Breast epithelium (tissue), 4 donors: ENCODE results near the gene CD86. TPM values are rescaled to one million over a fixed set of nuclear protein-coding genes. Genes with fewer than 3 reads are reported as not detected.

Source experiments
- DNase-seq, 2 donors: peaks; one replicate each; pipeline ENCODE4 v3.0.0-alpha.2; 2019; ENCODE audit warnings: low spot score in 2 of 2
- H3K27ac ChIP-seq, 2 donors: fragments of 200-600 bp; sonication (generic) in 1 of 2; one replicate each; pipeline ENCODE4 v1.5.1; 2016 to 2019; ENCODE audit warnings: mild to moderate bottlenecking in 1 of 2
- H3K27me3 ChIP-seq, 2 donors: fragments of 200-600 bp; sonication (generic) in 1 of 2; one replicate each; pipeline versions ENCODE4 v1.5.1 to v1.6.0; 2017 to 2019; ENCODE audit warnings: control low read depth in 1 of 2, mild to moderate bottlenecking in 1 of 2
- H3K36me3 ChIP-seq: fragments of 200-600 bp; one replicate; pipeline ENCODE4 v1.5.1; 2019
- H3K4me1 ChIP-seq, 2 donors: fragments of 200-600 bp; sonication (generic); one replicate each; pipeline ENCODE4 v1.5.1; 2016 to 2019; ENCODE audit warnings: control low read depth in 1 of 2
- H3K4me3 ChIP-seq, 3 donors: fragments of 200-600 bp; sonication (generic); 1 replicate in 2 of 3; 2 replicates in 1 of 3; pipeline ENCODE4 v1.5.1; 2016 to 2019; ENCODE audit warnings: mild to moderate bottlenecking in 3 of 3, moderate library complexity in 2 of 3
- H3K9me3 ChIP-seq, 2 donors: fragments of 200-600 bp; sonication (generic) in 1 of 2; one replicate each; pipeline ENCODE4 v1.5.1; 2016 to 2019; ENCODE audit warnings: control low read depth in 1 of 2
- CTCF ChIP-seq, 3 donors: fragments of 450-650 bp; IDR thresholded peaks; one replicate each; pipeline ENCODE4 v1.5.1; 2016 to 2017; ENCODE audit warnings: antibody characterized with exemption in 3 of 3, mild to moderate bottlenecking in 3 of 3, moderate library complexity in 3 of 3
- POLR2A ChIP-seq: fragments of 450-650 bp; IDR thresholded peaks from one replicate; pipeline ENCODE4 v1.6.1; 2016; ENCODE audit warnings: antibody characterized with exemption, mild to moderate bottlenecking, moderate library complexity
- POLR2AphosphoS5 ChIP-seq, 3 donors: sonication (generic); formaldehyde crosslinking; IDR thresholded peaks; one replicate each; pipeline ENCODE4 v1.6.1; 2017; ENCODE audit warnings: antibody characterized with exemption in 3 of 3
- intact Hi-C: fragments of 100-400 bp; cut with DNase I; formaldehyde crosslinking; loops from one replicate; pipeline ENCODE4 v1.15.1; 2023; ENCODE audit warnings: low total_unique reads
- total RNA-seq, 3 donors: library from RNA; depleted of rRNA; stranded (reverse); fragments of >200 nt; gene quantifications; one replicate each; pipeline ENCODE4 v1.1.0, GENCODE V29; 2016

The CD86 gene
- total RNA-seq, 3 donors from 2014 or later = 7.3 to 12.6 (median 7.5) TPM

- intact Hi-C loops = no loop called here
- TF ChIP-seq POLR2AphosphoS5 (IDR thresholded peaks at IDR 0.05) = no peak
- TF ChIP-seq POLR2A = no peak
- TF ChIP-seq CTCF (IDR thresholded peaks at IDR 0.05) = no peak
Observed at GRCh38 chr3:122023335-122023910, 31.7 kb upstream of the CD86 start.

GRCh38 chr3:122024800-122025199 lies 30.4 kb upstream of the CD86 start:
- Histone ChIP-seq H3K36me3 (no peaks in the 10 kb centered on the region), H3K27me3 (no peaks in the 10 kb centered on the region), H3K4me3 (no peak overlapping the region), H3K27ac (no peak overlapping the region), H3K4me1 (no peaks in the 10 kb centered on the region), H3K9me3 (no peaks in the 10 kb centered on the region)
- intact Hi-C loops = no loop called here
- TF ChIP-seq CTCF (IDR thresholded peaks at IDR 0.05) (no peak), POLR2A (no peak), POLR2AphosphoS5 (IDR thresholded peaks at IDR 0.05) (no peak)
- DNase-seq = no peak

More at GRCh38 chr3:122023335-122023910, 31.7 kb upstream of the CD86 start:
- DNase-seq = no peak
- Histone ChIP-seq H3K36me3 (no peaks in the 10 kb centered on the region), H3K9me3 (no peaks in the 10 kb centered on the region), H3K27ac (no peak overlapping the region), H3K4me3 (no peak overlapping the region), H3K27me3 (no peaks in the 10 kb centered on the region), H3K4me1 (no peaks in the 10 kb centered on the region)

GRCh38 chr3:122025296-122025695 lies 29.9 kb upstream of the CD86 start:
- Histone ChIP-seq H3K36me3 (no peaks in the 10 kb centered on the region), H3K4me3 (no peak overlapping the region), H3K27me3 (no peaks in the 10 kb centered on the region), H3K9me3 (no peaks in the 10 kb centered on the region), H3K27ac (no peak overlapping the region), H3K4me1 (no peaks in the 10 kb centered on the region)
- DNase-seq = no peak
- intact Hi-C loops = no loop called here
- TF ChIP-seq POLR2AphosphoS5 (IDR thresholded peaks at IDR 0.05) (no peak), CTCF (IDR thresholded peaks at IDR 0.05) (no peak)

- no peaks in the 10 kb centered on the region for H3K9me3 ChIP-seq
- no peaks in the 10 kb centered on the region for H3K27me3 ChIP-seq
- H3K4me1 ChIP-seq = no peaks in the 10 kb centered on the region
- no peak overlapping the region for H3K27ac ChIP-seq
- no peak for DNase-seq
- H3K4me3 ChIP-seq = no peak overlapping the region
- no peaks in the 10 kb centered on the region for H3K36me3 ChIP-seq
- intact Hi-C loops = no loop called here
- TF ChIP-seq POLR2A = no peak
Observed at GRCh38 chr3:122030381-122031122, 24.6 kb upstream of the CD86 start.

GRCh38 chr3:122031123-122031468 lies 24.1 kb upstream of the CD86 start:
- H3K4me3 ChIP-seq = no peak overlapping the region
- no peak for TF ChIP-seq CTCF (IDR thresholded peaks at IDR 0.05)
- TF ChIP-seq POLR2AphosphoS5 (IDR thresholded peaks at IDR 0.05) = no peak
- no peak for TF ChIP-seq POLR2A
- H3K27me3 ChIP-seq = no peaks in the 10 kb centered on the region
- H3K36me3 ChIP-seq = no peaks in the 10 kb centered on the region
- H3K27ac ChIP-seq = no peak overlapping the region
- DNase-seq = no peak
- intact Hi-C loops = no loop called here
- H3K4me1 ChIP-seq = no peaks in the 10 kb centered on the region
- H3K9me3 ChIP-seq = no peaks in the 10 kb centered on the region
